HG02973 (cell line): Measurements from ENCODE around the gene DDX41.
A peak's percentile ranks its signal among the peaks of the same experiment; 100 is the strongest.
"Not testable (repeated sequence)": the region's sequence is repeated elsewhere in the genome, so short reads cannot be mapped to it uniquely, and the experiment has no call there.

ENCODE experiments used
- ATAC-seq: cut with Tn5 transposase; IDR thresholded peaks from one replicate; pipeline ENCODE4 v1.9.1; 2021; ENCODE audit warnings: moderate library complexity; ENCODE audit not compliant: unreplicated experiment

Gene DDX41

GRCh38 chr5:177498013-177498787 lies 18.6 kb downstream of the DDX41 start:
- no peak for ATAC-seq

GRCh38 chr5:177497292-177498012 lies 19.3 kb downstream of the DDX41 start, which contains the start of gene PDLIM7:
TSS of gene PDLIM7 (minus strand) at chr5:177497604. CDS start at chr5:177496512, 1,092 bp downstream.
- peak; percentile 61 for ATAC-seq

- ATAC-seq = no peak
Observed at GRCh38 chr5:177496727-177497291, 20.0 kb downstream of the DDX41 start.

- no peak for ATAC-seq
Observed at GRCh38 chr5:177496070-177496726, 20.6 kb downstream of the DDX41 start.

GRCh38 chr5:177495243-177496060 lies 21.3 kb downstream of the DDX41 start:
- ATAC-seq = no peak

GRCh38 chr5:177494346-177495195 lies 22.2 kb downstream of the DDX41 start:
- no peak for ATAC-seq

- no peak for ATAC-seq
Observed at GRCh38 chr5:177493795-177494345, 22.9 kb downstream of the DDX41 start.

- ATAC-seq = no peak
Observed at GRCh38 chr5:177492841-177493240, 23.9 kb downstream of the DDX41 start.

GRCh38 chr5:177491983-177492746 lies 24.6 kb downstream of the DDX41 start:
- ATAC-seq = no peak

- no peak for ATAC-seq
Observed at GRCh38 chr5:177491429-177491945, 25.3 kb downstream of the DDX41 start.

- no peak for ATAC-seq
Observed at GRCh38 chr5:177490992-177491391, 25.8 kb downstream of the DDX41 start.

- no peak for ATAC-seq
Observed at GRCh38 chr5:177490311-177490991, 26.3 kb downstream of the DDX41 start.

- no peak for ATAC-seq
Observed at GRCh38 chr5:177489119-177489716, 27.5 kb downstream of the DDX41 start.

- no peak for ATAC-seq
Observed at GRCh38 chr5:177487975-177488374, 28.8 kb downstream of the DDX41 start.

- ATAC-seq = no peak
Observed at GRCh38 chr5:177487144-177487543, 29.6 kb downstream of the DDX41 start.

- ATAC-seq = no peak
Observed at GRCh38 chr5:177486256-177486655, 30.5 kb downstream of the DDX41 start.

- ATAC-seq = not testable (repeated sequence)
Observed at GRCh38 chr5:177485753-177486152, 31.0 kb downstream of the DDX41 start.
